Left kidney (tissue), 2 donors: ENCODE measurements around the gene ZBTB37. TPM values are rescaled to one million over a fixed set of nuclear protein-coding genes. Genes with fewer than 3 reads are reported as not detected.
"Not testable (repeated sequence)": the region's sequence is repeated elsewhere in the genome, so short reads cannot be mapped to it uniquely, and the experiment has no call there.

Source experiments
- DNase-seq: peaks from one replicate; pipeline ENCODE4 v3.0.0-alpha.2; 2013
- polyA plus RNA-seq: library from polyadenylated mRNA; unstranded; fragments of 120-200 nt; gene quantifications from one replicate; pipeline ENCODE4 v1.2.1, GENCODE V29; 2013; ENCODE audit not compliant: insufficient read length

The ZBTB37 gene
- polyA plus RNA-seq, 1 donor, result 13.8 TPM

DNA sequence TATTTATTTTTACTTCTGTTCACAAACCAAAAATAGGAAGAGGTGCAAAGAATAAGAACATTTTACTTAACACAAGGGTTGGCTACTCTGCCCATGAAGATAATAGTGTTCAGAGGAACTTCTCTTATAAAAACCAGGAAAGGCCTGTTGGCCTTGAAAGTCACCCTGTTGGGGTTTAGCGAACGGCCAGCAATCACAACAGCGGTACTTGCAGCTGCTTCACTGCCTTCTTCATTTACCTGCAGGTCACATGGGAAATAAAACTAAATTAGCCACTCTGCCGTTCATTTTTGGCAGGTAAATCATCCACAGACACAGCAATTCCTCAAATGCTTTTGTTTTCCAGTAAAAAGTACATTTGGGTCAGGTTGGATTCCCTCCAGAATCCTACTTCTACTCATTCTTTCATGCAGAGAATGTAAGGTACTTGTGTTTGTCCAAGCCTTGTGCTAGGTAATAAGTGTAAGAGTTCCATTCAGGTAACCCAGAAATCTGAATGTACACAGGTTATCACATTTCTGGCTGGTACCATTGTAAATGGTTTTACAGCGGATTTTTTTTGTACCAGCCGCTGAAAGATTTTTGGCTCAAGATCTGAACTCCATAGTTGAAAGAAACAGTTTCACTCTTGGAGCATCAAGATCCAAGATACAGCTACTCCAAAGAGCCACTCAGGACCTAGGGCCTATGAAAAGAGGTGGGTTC lies 35.8 kb downstream of the ZBTB37 start:
- no peak for DNase-seq

DNA sequence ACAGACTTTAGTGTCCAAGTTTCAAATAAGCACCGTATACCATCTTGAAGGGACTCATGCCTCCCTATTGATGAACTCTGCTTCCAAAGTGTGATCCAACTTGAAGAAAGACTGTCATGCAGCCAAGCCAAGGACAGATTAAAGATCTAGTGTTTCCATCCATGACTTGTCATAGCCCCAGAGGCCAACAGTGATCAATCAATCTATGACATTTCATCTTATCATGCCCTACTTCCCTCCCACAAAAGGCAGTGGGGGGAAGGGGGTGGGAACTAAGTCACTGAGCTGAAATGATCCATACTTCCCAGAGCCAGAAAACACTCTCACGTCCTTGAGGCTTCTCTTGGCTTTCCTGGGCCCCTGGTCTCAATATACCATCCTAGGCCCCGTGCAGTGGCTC lies 44.9 kb downstream of the ZBTB37 start:
- DNase-seq, result no peak

DNA sequence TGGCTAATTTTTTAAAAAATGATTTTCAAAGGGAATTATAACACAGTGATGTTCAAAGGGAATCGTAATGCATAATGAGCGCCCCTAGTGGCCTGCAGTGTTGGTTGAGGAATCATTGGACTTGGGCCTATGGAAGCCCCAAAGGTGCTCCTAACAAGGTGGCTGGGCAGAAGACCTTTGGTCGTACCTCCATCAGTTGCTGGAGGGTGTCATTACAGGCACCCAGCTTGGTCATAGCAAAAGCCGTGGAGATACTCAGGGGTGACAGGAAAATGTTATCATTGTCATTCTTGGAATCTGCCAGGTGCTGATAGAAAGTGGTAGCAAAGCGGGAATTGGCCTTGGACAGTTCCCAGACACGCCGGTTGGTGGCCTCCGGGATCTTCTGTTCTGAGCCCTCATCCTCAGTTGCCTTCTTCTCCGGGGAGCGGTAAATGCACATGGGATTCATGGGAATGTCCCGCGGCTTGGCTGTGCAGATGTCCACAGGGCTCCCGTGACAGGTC lies 46.2 kb downstream of the ZBTB37 start:
- DNase-seq, result no peak

DNA sequence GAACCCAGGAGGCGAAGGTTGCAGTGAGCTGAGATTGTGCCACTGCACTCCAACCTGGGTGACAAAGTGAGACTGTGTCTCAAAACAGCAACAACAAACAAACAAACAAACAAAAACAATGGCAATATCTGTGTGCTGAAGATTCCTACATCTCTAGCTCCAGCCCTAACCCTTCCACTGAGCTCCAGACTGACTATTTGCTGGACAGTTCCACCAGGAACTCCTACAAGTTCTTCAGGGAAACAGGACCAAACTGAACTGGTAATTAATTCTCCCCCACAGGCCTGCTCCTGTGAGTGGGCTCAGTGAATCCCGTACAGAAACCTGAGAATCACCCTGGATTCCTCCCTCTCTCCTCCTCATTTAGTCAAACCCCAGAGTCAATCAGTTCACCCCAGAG lies 47.4 kb downstream of the ZBTB37 start:
- DNase-seq, result no peak

DNA sequence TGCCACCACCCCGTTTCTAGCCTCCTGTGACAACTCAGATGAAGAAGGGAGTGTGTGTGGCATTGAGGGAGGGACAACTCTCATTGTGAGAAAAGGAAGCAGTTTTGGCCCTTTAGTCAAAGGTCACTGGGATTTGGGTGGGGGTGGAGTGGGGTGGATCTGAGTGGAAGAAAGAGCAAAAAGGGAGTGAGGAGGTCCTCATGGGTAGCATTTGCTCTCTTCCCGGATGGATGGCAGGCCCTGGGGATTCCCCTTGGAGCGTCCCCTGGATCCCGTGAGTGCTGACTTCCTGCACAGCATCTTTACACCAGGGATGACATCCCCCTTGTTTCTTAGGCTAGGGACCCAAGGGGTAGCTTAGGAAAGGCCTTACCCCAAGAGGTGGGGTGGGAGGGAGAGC lies 48.5 kb downstream of the ZBTB37 start:
- DNase-seq, result no peak

DNA sequence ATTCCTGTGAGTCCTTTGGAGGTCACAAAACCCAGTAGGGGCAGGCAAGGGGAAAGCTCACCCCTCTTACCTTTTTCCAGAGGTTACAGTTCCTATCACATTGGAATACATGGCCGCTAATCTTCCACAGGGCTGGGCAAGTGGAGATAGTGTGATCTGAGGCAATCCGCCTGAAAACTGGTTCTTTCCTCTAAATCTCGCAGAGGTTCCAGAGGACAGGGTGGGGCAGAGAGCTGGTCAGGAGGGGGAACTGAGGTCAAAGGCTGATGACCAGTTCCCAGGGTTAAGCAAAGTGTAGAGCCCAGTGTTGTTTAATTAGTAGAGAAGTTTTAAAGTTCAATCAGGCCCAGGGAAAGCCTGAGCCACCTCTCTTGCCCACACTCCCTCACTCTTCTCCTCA lies 49.0 kb downstream of the ZBTB37 start, which contains the start of gene SERPINC1:
TSS of gene SERPINC1 (minus strand) at position 179 of the 400 bp plus-strand sequence. CDS start at position 111, 68 bp downstream.
- no peak for DNase-seq

DNA sequence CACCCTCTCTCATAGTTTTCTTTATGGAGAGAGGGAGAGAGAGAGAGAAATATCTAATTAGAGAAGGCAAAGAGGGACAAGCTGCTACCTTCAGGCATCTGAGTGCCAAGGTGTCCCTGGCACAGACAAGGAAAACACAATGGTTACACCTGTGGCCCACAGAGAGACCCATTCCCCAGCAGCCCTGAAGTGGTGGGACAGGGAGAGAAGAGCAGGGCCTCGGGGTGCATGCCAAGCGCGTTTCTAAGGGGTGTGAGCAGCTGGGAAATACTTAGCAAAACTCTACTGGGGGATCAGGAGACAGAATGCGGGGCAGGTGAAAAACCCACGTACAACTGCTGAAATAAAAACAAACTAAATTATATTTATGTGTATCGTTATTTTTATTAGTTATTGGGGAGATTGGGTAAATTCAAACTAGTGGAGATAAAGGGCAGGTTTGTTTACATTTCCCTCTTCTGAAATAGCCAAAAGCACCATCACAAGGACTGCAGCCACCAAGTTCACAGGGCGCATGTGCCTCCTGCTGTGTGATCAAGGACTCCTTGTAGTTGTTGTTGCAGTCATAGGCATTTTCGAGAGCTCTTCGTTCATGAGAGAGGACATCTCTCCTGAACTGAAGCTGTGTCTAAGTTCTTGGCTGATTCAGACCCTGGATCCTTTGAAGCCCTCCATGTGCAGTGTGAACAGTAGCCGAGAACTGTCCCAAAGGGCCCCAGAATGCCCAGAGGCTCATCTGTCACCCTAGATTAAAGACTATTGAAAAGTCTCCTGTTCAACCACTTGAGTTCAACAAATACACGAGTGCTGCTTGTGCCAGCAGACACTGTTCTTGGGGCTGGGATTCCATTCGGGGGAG lies 49.7 kb downstream of the ZBTB37 start:
- DNase-seq, result no peak

DNA sequence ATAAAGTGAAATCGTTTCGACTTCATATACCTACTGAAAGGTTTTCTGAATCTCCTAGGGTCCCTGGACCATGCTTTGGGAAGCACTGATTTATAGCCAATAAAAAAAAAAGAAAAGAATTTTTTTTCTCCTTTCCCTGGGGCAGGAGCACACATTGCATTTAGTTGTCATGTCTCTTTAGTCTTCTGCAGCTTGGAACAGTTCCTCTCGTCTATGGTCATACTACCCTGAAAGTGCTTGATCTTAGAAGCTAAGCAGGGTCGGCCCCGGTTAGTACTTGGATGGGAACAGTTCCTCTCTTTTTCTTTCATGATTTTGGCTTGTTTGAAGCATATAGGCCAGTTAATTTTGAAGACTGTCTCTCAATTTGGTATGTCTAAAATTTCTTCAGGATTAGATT lies 52.7 kb downstream of the ZBTB37 start:
- DNase-seq, result no peak

DNA sequence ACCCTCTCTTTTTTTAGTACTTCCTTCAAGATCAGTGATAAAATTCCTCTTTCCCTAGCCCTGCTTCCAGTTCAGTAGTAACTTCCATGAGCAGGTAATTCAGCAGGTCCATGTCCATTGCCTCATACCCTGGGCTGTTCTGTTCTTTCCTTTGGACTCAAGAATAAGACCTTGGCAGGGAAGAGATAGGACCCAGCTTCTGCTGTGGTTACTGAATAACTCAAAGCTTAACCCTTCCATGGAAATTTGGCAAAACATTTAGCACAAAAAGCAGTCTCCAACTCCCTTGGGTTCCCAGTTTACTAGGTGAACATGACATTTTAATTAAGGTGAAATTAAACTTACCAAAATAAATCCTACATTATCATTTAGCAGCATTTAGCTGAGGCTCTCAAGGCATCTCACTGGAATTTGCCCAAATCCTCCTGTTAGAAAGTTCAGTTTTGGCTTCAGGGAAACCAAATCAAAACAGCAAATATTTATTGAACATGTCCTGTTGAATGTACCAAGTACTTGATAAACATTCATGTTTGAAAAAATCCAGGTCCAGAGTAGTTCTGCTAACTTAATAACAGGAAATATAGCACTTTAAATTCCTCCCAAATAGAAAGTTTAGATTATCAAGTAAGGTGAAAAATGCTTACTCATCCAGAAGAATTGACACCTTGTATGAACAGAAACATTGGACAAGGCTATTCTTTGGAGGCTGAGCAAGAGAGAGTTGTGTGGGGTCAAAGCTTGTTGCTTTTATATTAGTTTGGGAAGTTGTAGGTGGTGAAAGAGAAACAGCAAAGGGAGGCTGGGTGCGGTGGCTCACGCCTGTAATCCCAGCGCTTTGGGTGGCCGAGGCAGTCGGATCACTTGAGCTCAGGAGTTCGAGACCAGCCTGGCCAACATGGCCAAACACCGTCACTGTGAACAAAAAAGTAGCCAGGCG lies 57.4 kb downstream of the ZBTB37 start:
- no peak for DNase-seq

DNA sequence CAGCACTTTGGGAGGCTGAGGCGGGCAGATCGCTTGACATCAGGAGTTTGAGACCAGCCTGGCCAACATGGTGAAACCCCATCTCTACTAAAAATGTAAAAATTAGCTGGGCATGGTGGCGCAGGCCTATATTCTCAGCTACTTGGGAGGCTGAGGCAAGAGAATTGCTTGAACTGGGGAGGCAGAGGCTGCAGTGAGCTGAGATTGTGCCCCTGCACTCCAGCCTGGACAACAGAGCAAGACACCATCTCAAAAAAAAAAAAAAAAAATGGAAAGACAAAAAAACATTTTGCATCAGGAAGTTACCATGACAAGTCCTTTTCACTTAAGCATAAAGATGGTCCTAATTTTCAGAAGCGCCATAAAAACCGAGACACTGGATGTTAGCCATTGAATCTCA lies 62.4 kb downstream of the ZBTB37 start:
- DNase-seq, result not testable (repeated sequence)

DNA sequence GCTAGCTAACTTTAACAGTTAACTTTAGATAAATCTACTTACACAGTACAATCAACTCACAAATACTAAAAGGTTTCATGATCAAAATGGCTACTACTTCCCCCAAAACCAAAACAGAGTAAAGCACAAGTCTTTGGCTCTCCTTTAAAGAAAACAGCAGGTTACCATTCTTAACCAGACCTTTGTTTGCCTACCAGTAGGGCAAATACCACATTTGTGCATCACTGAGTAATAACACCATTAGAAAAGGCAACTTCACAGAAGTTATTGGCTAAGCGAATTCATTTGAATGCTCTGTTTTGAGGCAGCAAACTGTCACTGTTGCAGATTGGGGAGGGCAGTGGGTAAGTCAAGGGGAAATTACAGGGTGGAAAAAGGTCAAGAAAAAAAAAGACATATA lies 66.3 kb downstream of the ZBTB37 start:
- no peak for DNase-seq

DNA sequence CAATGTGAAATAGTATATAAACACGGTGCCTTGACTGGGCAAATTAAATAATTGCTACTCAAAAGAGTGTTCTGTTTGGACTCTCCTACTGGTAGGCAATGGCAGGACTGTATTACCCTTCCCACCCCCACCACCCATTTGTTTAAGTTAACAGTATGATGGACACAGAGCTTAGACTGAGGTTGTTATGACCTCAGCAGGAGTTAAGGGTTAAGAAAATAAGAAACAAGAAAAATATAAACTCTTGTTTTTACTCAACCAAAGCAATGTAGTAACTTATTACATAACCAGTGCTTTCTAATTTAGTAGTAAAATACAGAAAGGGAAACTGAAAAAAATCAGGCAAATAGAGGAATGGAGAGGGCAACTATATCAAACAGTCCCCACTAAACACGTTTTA lies 68.9 kb downstream of the ZBTB37 start:
- no peak for DNase-seq

DNA sequence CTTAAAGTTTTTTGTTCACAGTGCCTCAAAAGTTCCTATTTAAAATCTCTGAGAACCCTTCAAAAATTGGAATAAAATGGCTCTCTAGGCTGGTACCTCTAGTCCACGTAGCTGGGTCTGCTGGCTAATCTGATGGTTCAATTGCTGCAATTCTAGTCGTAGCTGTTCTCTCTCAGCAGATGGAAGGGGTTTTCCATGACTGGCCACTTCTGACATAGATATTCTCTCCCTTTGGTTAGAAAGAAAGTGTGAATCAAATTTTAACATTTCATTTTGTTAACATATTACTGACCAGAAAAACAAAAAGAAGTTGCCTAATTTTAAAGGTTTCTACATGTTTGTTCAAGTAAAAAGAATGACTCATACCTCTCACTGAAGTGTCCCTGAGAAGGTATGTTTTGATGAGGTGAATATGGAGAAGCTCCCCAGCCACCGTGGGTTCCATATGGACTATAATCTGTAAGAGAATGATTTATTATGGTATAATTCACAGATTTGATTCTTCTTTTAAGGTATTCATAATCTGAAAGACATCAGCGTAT lies 78.3 kb downstream of the ZBTB37 start:
- DNase-seq, result no peak

DNA sequence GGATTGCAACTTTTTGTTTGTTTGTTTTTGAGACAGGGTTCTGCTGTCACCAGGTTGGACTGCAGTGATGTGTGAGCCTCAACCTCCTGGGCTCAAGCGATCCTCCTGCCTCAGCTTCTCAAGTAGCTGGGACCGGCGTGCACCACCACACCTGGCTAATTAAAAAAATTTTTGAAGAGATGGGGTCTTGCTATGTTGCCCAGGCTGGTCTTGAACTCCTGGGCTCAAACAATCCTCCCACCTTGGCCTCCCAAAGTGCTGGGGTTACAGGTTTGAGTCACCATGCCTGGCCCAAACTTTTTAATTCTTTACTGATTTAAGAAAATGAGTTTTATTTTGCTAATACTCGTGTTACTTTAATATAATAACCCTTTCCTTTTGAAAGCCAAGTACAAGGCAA lies 80.4 kb downstream of the ZBTB37 start:
- no peak for DNase-seq

Other genes starting within 250 kb of the ZBTB37 start
- gene TEX50, start 233.0 kb upstream of the ZBTB37 start, polyA plus RNA-seq, result not detected
- 5.9 TPM for gene ANKRD45, start 198.5 kb upstream of the ZBTB37 start, polyA plus RNA-seq
- gene KLHL20, start 153.4 kb upstream of the ZBTB37 start, polyA plus RNA-seq, result 23.7 TPM
- gene DARS2, start 43.7 kb upstream of the ZBTB37 start, polyA plus RNA-seq, result 33.3 TPM
- 15.7 TPM for gene CENPL, start 43.5 kb upstream of the ZBTB37 start, polyA plus RNA-seq
- gene GAS5, start 391 bp upstream of the ZBTB37 start, polyA plus RNA-seq, result 612 TPM
- gene SERPINC1, start 48.9 kb downstream of the ZBTB37 start, polyA plus RNA-seq, result 0.28 TPM
- 18.8 TPM for gene RC3H1, start 154.0 kb downstream of the ZBTB37 start, polyA plus RNA-seq